GM10248 (cell line): ENCODE data around the gene SOX13.

Experiments
- CTCF ChIA-PET: fragments of 300-600 bp; sonication (Branson Sonifier 250); formaldehyde crosslinking; extraction: SDS; loops from one replicate; lab custom pipeline; 2021; ENCODE audit warnings: antibody characterized with exemption; lab: Yijun Ruan, JAX
- POLR2A ChIA-PET: fragments of 350-650 bp; sonication (Branson Sonifier 250); formaldehyde crosslinking; extraction: SDS; loops from one replicate; lab custom pipeline; 2020; ENCODE audit warnings: antibody characterized with exemption; lab: Yijun Ruan, JAX
- DNase-seq: peaks from one replicate; pipeline ENCODE4 v3.0.0; 2012; ENCODE audit errors: extremely low spot score
- CTCF ChIP-seq: IDR thresholded peaks from 2 replicates; pipeline ENCODE4 v1.5.1; 2012; ENCODE audit warnings: mild to moderate bottlenecking, low read depth; ENCODE audit errors: extremely low read depth, missing control alignments, control extremely low read depth

Gene SOX13

GRCh38 chr1:204032642-204033235 is 40.2 kb upstream of the SOX13 start:
- CTCF ChIA-PET: interaction anchor here (0.9 kb wide), 1 partner anchor 14 kb away, joined by 3 read pairs; no protein-coding TSS in a partner anchor
- no peak for DNase-seq
- POLR2A ChIA-PET: no interaction called here
- TF ChIP-seq CTCF: no peak

GRCh38 chr1:204033306-204033705 is 39.6 kb upstream of the SOX13 start:
- ChIA-PET POLR2A (no interaction called here), CTCF (no interaction called here)
- DNase-seq: no peak
- TF ChIP-seq CTCF: no peak

- DNase-seq: no peak
- CTCF ChIA-PET: no interaction called here
- POLR2A ChIA-PET: no interaction called here
- no peak for TF ChIP-seq CTCF
These were observed 35.8 kb upstream of the SOX13 start for GRCh38 chr1:204036882-204037655.

- TF ChIP-seq CTCF: no peak
- CTCF ChIA-PET: no interaction called here
- DNase-seq: no peak
- POLR2A ChIA-PET: no interaction called here
These were observed 31.6 kb upstream of the SOX13 start for GRCh38 chr1:204041232-204041767.

- CTCF ChIA-PET: interaction anchor here (1.2 kb wide), 1 partner anchor 17 kb away, joined by 3 read pairs; no protein-coding TSS in a partner anchor
- DNase-seq: no peak
- no peak for TF ChIP-seq CTCF
- POLR2A ChIA-PET: no interaction called here
These were observed 31.0 kb upstream of the SOX13 start for GRCh38 chr1:204041803-204042505.

GRCh38 chr1:204042516-204042915 is 30.4 kb upstream of the SOX13 start:
- ChIA-PET CTCF (interaction anchor here (1.2 kb wide), 1 partner anchor 16 kb away, joined by 3 read pairs; no protein-coding TSS in a partner anchor), POLR2A (no interaction called here)
- TF ChIP-seq CTCF: no peak
- DNase-seq: no peak
